GM21529 (cell line): Measurements from ENCODE around the gene PDE10A.

Experiments
- ATAC-seq: cut with Tn5 transposase; IDR thresholded peaks from one replicate; pipeline ENCODE4 v1.9.1; 2021; ENCODE audit not compliant: unreplicated experiment

Gene PDE10A

GRCh38 chr6:165300422-165300936 is 362.6 kb downstream of the PDE10A start:
- no peak for ATAC-seq

GRCh38 chr6:165298875-165299274 is 364.2 kb downstream of the PDE10A start:
- ATAC-seq: no peak

GRCh38 chr6:165298402-165298801 is 364.6 kb downstream of the PDE10A start:
- no peak for ATAC-seq

- ATAC-seq: no peak
Measured at GRCh38 chr6:165292657-165293056, 370.4 kb downstream of the PDE10A start.
